Measurements from ENCODE around the gene KCNQ1. TPM values are rescaled to one million over a fixed set of nuclear protein-coding genes. Genes with fewer than 3 reads are reported as not detected.

The KCNQ1 gene
- total and polyA plus RNA-seq, 2 donors (not counting 3 experiments of a cell fraction or from before 2014, with no cell fraction given), result 0.07 to 0.09 TPM

DNA sequence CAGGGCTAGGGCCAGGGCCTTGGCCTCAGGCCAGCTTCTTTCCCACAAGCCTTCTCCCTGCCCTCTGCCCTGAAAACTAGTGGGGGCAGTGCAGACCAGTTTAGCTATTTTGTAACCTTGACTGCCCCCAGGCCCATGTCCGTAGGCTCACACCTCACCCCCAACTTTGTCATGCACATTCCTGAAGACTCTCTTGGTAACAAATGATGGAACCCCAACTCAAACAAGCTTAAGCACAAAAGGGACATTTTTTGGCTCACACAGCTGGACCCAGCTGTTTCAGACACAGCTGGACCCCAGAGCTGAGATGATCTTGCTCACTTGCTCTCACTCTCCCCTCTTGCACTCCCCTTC lies 208.4 kb downstream of the KCNQ1 start:
- H3K27ac ChIP-seq (ENCODE audit: insufficient read depth, low read depth, low read length), result no peak overlapping the region
- no peaks in the 10 kb centered on the region for H3K9me3 ChIP-seq (replicated peaks; ENCODE audit: control insufficient read depth, insufficient read depth, low read length)
- no peaks in the 10 kb centered on the region for H3K27me3 ChIP-seq (ENCODE audit: control insufficient read depth in 2 of 2, insufficient read depth in 2 of 2, low read length in 2 of 2)
- H2AFZ ChIP-seq (ENCODE audit: low read depth, low read length), result no peak overlapping the region
- POLR2A ChIA-PET, result interaction anchor here (1.0 kb wide), 1 partner anchor 46 kb away, joined by 3 read pairs; the partner anchor contains the start of gene KCNQ1OT1
- H3K4me1 ChIP-seq (ENCODE audit: control insufficient read depth, extremely low read depth, insufficient read depth, low read length), result no peaks in the 10 kb centered on the region
- H4K20me1 ChIP-seq (replicated peaks; ENCODE audit: control insufficient read depth, extremely low read depth, insufficient read depth, low read length), result no peaks in the 10 kb centered on the region
- intact Hi-C loops (cut with micrococcal nuclease) (no loop called here), dilution Hi-C loops (cut with MboI; ENCODE audit: extremely low pct_ligation_motif_present, low sequenced_read_pairs) (no loop called here)
- no peak overlapping the region for H3K4me2 ChIP-seq (ENCODE audit: insufficient read depth, low read length)
- H3K9ac ChIP-seq (replicated peaks; ENCODE audit: extremely low read depth, insufficient read depth, low read length), result no peak overlapping the region
- H3K36me3 ChIP-seq (ENCODE audit: control insufficient read depth in 2 of 2, extremely low read depth in 1 of 2, insufficient read depth in 2 of 2, low read length in 2 of 2), result no peaks in the 10 kb centered on the region
- BruUV-seq (replicated peaks), result no TSS peak
- TF ChIP-seq POLR2A (IDR thresholded peaks at IDR 0.05; ENCODE audit: low read depth, low read length), result no peak
- no peak for TF ChIP-seq FOS (IDR thresholded peaks at IDR 0.05; ENCODE audit: borderline replicate concordance, insufficient read depth, low read length)
- TF ChIP-seq EZH2 (IDR thresholded peaks at IDR 0.05; ENCODE audit: borderline replicate concordance, low read depth, low read length, severe bottlenecking), result no peak
- TF ChIP-seq, protein P1, sequence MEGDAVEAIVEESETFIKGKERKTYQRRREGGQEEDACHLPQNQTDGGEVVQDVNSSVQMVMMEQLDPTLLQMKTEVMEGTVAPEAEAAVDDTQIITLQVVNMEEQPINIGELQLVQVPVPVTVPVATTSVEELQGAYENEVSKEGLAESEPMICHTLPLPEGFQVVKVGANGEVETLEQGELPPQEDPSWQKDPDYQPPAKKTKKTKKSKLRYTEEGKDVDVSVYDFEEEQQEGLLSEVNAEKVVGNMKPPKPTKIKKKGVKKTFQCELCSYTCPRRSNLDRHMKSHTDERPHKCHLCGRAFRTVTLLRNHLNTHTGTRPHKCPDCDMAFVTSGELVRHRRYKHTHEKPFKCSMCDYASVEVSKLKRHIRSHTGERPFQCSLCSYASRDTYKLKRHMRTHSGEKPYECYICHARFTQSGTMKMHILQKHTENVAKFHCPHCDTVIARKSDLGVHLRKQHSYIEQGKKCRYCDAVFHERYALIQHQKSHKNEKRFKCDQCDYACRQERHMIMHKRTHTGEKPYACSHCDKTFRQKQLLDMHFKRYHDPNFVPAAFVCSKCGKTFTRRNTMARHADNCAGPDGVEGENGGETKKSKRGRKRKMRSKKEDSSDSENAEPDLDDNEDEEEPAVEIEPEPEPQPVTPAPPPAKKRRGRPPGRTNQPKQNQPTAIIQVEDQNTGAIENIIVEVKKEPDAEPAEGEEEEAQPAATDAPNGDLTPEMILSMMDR (IDR thresholded peaks at IDR 0.05; ENCODE audit: extremely low read depth in 1 of 2, insufficient read depth in 1 of 2, low read depth in 1 of 2, low read length in 2 of 2), result no peak
- TF ChIP-seq, protein P2, sequence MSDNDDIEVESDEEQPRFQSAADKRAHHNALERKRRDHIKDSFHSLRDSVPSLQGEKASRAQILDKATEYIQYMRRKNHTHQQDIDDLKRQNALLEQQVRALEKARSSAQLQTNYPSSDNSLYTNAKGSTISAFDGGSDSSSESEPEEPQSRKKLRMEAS (IDR thresholded peaks at IDR 0.05; ENCODE audit: insufficient read depth, insufficient read length), result no peak
- no peak for TF ChIP-seq POLR2AphosphoS5 (IDR thresholded peaks at IDR 0.05; ENCODE audit: insufficient read depth, low read depth, low read length)
- no peak for TF ChIP-seq JUN (IDR thresholded peaks at IDR 0.05; ENCODE audit: borderline replicate concordance, insufficient read depth, insufficient read length, low read depth)
- TF ChIP-seq MYC (IDR thresholded peaks at IDR 0.05; ENCODE audit: low read depth, low read length), result no peak
- no peak for TF ChIP-seq GATA2 (IDR thresholded peaks at IDR 0.05; ENCODE audit: insufficient read depth, insufficient read length, low read depth, low read length)
- no peak overlapping the region for H3K4me3 ChIP-seq (replicated peaks in 1 of 3; ENCODE audit: insufficient read depth in 1 of 3, low read depth in 1 of 3, low read length in 3 of 3)
- no peak for FAIRE-seq
- no peak for DNase-seq (ENCODE audit: low read depth, low spot score)
- H3K9me1 ChIP-seq (replicated peaks; ENCODE audit: control insufficient read depth, extremely low read depth, insufficient read depth, low read length), result no peaks in the 10 kb centered on the region
- CTCF ChIA-PET, result no interaction called here
- no peaks in the 10 kb centered on the region for H3K79me2 ChIP-seq (ENCODE audit: control insufficient read depth, insufficient read depth, low read length)
